DMS 273 treated with DMSO at 0.1 percent for 48 hours (cell line): ENCODE results near the gene SIL1.
A peak's percentile ranks its signal among the peaks of the same experiment; 100 is the strongest.
"Not testable (repeated sequence)": the region's sequence is repeated elsewhere in the genome, so short reads cannot be mapped to it uniquely, and the experiment has no call there.

Source experiments
- DNase-seq: peaks from one replicate; lab custom pipeline; 2025; lab: John Stamatoyannopoulos, UW

SIL1 gene

DNA sequence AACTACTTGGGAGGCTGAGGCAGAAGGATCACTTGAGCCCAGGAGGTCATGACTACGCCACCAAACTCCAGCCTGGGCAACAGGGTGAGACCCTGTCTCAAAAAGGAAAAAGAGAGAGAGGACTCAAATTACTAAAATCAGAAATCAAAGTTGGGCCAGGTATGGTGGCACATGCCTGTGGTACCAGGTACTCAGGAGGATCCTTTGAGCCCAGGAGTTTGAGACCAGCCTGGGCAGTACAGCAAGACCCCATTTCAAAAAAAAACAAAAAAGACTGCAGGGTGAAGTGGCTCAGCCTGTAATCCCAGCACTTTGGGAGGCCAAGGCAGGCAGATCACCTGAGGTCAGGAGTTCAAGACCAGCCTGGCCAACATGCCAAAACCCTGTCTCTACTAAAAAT lies 23.8 kb downstream of the SIL1 start:
- DNase-seq, result not testable (repeated sequence)

DNA sequence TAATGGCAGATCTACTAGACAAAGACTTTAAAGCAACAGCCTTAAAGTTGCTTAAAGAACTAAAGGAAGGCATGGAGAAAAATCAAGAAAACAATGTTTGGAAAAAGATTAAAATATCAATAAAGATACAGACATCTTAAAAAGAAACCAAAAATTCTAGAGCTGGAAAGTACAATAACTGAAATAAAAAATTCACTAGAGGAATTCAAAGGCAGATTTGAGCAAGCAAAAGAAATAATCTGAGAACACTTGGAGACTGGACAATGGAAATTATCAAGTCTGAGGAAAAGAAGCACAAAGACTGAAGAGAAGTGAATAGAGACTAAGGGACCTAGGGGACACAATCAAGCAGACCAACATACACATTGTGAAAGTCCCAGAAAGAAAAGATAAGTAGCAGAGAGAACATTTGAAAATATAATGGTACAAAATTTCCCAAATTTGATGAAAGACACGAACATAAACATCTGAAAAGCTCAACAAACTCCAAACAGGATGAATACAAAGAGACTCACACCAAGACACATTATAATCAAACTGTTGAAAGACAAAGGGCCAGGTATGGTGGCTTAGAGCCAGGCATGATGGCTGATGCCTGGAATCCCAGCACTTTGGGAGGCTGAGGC lies 26.3 kb downstream of the SIL1 start:
- DNase-seq, result no peak

DNA sequence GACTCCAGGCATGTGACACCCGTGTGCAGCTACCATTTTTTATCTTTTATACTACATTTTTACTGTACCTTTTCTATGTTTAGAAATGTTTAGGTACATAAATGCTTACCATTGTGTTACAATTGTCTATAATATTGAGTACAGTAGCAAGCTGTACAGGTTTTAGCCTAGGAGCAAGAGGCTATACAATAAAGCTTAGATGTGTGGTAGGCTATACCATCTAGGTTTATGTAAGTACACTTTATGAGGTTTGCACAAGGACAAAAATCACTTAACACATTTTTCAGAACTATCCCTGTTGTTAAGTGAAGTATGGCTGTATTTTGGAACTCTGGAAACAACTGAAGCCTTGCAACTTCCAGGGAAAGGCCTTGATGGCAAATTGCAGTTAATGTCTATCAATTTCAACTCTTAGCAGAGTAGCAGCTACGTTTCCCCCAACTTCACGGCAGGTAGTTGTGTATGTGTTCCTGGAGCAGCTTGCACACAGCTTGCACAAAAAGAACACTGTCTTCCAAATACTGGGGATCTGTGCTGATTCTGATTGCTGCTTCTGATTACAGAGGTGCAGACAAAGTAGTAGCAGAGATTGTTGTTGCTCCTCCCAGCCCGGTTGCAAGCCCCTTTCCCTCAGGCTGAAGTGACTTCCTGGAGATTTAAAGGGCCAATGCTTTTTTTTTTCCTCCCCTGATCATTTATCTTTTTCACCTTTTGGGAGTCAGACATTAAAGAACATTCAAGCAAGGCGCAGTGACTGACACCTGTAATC lies 30.0 kb downstream of the SIL1 start:
- no peak for DNase-seq

DNA sequence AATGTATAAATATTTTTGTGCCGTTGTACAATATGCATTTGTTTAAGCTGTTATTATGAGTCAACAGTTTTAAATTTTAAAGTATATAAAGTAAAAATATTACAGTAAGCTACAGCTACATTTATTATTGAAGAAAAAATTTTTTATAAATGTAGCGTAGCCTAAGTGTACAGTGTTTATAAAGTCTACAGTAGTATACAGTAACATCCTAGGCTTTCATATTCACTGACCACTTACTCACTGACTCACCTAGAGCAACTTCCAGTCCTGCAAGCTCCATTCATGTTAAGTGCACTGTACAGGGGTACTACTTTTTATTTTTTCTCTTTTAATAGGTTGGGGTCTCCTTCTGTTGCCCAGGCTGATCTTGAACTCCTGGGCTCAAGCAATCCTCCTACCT lies 30.6 kb downstream of the SIL1 start:
- no peak for DNase-seq

DNA sequence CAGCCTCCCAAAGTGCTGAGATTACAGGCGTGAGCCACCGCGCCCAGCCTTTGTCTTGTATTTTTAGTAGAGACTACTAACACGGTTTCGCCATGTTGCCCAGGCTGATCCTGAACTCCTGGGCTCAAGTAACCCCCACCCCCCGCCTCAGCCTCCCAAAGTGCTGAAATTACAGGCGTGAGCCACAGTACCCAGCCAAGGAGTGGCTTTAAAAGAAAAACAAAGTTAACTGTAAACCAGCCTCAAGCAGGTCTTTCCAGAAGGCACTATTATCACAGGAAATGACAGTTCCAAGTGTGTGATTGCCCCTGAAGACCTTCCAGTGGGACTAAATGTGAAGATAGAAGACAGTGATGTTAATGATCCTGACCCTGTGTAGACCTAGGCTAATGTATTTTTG lies 31.1 kb downstream of the SIL1 start:
- DNase-seq, result no peak

DNA sequence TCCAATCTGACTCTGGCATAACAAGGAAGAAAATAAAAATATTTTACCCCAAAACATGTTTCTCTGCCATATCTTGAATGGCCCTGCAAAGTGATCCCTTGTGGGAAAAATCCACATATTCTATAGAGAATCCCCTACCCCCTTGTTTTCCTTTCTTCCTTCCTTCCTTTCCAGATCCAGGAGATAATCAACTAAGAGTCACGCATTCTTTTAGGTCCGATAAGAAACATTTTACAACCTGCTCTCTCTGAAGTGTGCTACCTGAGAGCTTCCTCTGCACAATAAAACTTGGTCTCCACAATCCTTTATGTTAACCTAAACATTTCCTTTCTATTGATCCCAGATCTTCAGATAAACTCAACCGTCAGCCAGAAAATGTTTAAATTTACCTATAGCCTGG lies 33.3 kb downstream of the SIL1 start:
- not testable (repeated sequence) for DNase-seq

DNA sequence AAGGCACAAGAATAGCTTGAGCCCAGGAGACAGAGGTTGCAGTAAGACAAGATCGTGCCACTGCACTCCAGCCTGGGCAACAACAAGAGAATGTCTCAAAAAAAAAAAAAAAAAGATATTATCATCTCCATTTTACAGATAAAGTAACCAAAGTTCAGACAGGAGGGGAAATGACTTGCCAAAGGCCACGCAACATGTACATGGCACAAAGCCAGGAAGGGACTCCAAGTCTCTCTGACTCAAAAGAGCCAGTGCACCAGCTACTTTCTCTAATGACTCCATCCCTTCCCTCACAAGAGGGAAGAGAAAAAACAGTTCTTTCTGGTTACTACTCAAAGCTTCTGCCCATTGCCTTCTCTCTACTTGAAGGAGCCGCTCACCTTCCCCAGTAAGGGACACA lies 34.1 kb downstream of the SIL1 start:
- no peak for DNase-seq

DNA sequence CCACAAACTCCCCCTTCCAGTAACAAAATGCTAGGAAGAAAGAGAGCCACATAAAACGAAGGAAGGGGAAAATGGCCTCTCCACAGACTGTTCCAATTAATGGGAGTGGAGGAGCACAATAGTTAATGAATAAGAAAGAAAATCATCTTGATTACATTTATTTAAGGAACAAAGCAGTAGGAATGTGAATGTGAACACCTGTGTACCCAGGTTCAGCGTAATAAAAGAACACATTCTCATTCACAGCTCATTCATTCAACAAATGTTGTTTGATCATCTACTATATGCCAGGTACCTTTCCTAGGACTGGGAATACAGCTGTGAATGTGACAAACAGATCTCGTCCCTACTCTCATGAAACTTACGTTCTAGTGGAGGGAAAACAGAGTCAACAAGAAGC lies 35.7 kb downstream of the SIL1 start:
- DNase-seq, result no peak

DNA sequence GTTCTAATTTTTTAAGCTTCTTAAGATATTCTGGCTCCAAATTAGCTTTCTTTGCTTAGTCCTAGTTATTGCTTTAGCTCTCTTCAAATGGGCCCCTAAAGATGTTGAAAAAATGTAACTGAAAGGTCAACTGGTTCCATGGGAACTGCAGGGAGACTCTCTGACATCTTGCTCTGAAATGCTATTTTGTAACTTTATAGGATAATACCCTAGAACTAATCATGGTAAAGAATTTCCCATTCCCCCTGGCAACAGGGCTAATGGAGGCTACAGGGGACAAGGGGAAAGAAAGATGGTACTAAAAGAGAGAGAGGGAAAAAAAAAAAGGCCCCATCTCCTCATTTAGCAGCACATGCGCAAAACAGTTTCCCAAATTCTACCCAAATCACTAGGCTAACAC lies 39.4 kb downstream of the SIL1 start:
- no peak for DNase-seq

DNA sequence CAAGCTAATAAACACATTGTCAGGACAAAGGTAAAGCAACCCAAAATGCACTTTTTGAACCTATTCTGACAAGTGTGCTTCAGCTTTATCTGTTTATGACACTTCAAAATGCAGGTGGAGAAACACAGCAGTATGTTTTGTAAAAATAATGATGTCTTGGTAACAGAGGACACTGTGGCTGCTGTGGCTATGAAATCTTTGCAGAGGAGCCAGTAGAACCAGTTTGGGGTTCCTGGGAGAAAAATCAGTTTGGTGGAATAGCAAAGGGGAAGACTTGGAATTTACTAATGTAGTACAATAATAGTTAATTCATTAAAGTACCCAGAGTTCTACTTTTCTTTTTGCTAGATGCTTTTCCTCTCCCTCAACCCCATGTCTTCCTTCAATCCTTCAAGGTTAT lies 40.6 kb downstream of the SIL1 start:
- DNase-seq, result no peak

DNA sequence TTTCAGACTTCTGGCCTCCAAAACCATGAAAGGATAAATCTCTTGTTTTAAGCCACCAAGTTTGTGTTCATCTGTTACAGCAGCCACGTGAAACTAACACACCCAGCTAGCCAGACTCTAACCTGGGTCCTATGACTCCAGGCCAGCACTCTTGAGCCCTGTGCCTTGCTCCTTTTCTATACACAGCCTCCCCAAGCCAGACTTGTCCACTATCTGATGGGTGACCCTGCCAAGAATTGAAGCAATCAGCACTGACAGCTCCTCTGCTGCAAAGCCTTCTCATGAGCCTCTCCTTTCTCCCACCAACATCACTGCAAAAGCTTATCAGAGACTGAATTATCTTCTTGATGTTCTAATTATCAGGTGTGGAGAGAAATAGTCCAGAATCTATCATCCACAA lies 41.4 kb downstream of the SIL1 start:
- DNase-seq, result no peak

DNA sequence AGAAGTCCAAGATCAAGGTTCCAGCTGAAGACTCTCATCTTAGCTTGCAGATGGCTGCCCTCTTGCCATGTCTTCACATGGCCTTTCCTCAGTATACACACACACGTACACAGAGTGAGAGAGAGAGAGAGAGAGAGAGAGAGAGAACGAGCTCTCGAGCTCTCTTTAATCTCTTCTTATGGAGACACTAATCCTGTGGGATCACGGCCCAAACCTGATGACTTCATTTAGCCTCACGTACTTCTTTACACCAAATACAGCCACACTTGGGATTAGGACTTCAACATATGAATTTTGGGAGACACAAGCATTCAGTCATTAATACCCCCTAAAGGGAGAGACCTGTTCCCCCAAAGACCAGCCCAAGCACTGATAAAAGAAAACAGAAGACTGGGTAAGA lies 42.8 kb downstream of the SIL1 start:
- no peak for DNase-seq

DNA sequence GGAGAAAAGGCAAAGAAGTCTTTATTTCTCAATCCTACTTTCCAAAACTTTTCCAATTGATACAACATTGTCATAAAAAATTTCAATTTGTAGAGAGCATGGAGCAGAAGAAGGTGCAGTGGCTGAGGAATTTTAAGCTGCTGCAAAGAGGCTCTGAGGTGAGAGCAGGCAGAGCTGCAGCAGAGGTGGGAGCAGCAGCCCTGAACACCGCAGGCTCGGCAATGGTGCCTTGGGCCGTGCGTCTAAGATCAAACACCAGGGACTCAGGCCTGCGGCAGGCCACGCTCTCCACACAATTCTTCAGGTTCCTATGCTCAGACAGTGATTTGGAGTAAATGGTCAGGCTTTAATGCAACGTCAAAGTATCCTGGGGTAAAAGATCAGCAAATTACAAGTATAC lies 46.3 kb downstream of the SIL1 start:
- DNase-seq, result no peak

DNA sequence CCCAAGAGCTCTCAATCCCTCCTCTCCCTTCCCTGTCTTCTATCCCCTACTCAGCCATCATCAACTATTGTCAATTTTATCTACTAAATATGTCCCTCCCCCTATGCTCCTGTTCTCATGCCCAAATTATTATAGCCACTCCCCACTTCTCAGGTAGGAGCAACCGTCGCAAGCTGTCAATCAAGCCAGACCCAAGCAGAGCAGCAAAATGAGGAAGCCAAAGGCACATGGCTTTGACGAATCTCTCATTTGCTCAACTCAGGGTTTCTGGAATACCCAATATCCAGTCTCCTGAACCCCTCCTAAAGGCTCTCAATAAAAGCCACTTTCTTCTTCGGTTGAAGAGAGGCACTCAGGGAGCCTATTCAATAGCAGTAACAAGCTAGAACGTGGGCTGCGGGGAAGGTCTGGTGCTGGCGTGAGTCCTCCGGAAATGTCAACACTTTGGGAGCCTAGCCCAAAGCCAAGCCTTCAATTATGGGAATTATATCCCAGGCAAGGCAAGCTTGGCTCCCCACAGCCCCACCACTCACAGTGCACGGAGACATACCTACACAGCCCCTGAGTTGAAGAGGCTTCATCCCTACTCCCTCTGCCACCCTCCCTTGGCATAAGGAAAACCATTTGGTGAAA lies 47.7 kb downstream of the SIL1 start:
- no peak for DNase-seq

DNA sequence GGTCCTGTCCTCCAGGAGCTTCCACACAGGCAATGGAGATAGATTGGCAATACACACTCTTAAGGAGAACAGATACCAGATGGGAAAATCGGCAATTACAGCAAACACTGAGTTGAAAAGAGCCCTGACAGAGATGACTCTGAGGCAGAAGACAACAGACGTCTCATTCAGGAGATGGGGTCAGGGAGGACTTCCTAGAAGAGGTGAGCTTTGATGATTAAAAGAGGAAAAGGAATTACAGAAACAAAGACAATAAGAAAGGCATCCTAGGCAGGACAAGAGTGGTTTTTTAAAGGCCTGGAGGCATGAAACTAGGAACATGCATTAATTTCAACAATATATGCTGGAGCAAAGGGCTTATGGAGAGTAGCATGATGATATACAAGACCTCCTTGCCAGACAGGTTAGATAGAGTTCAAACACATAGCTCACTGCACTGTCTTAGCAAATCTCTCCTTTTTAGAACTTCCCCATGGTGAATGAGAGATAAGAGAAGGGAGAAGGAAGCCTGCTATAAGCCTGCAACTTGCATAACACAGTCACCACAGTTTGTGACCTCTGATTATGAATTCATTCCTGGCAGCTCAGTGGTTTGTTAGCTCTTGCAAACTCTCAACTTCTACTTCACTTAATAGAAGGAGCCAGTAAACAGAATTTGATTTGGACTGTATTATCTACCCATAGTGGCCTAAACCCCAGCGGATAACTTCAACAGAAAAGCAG lies 48.5 kb downstream of the SIL1 start:
- no peak for DNase-seq

DNA sequence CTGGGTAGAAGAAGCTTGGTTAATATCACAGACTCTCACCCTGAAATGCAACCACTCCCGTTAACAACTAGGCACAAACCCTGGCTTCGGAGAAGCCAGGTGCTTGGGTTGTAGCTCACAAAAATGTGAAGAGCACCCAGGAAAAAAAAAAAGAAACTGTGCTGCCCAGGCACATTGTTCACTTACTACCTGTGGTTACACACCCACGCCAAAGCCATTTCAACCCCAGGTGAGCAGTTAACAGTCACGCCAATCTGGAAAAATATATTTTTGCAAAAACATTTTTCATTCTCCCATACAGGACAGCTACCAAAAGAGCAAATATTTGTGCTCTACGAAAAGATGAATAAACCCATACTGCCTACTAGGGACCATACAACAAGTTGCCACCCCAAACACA lies 49.2 kb downstream of the SIL1 start:
- DNase-seq, result no peak

DNA sequence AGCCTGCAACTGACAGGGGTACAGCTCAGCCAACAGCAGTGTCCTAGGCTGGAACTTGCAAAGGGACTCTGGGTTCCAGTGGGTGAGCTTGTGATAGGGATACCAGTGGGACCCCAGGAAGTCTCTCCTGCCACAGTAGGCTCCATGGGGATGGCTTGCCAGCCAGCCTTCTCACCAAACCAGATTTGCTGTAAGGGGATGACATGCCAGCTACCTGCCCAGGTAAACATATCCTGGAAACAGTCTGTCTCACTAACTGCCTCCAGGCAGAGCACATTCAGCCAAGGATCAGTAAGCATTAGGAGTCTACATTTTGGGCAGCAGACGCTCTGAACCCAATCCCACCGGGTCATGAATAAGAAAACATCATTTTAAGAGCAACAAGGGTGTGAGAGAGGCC lies 49.9 kb downstream of the SIL1 start:
- DNase-seq, result no peak

DNA sequence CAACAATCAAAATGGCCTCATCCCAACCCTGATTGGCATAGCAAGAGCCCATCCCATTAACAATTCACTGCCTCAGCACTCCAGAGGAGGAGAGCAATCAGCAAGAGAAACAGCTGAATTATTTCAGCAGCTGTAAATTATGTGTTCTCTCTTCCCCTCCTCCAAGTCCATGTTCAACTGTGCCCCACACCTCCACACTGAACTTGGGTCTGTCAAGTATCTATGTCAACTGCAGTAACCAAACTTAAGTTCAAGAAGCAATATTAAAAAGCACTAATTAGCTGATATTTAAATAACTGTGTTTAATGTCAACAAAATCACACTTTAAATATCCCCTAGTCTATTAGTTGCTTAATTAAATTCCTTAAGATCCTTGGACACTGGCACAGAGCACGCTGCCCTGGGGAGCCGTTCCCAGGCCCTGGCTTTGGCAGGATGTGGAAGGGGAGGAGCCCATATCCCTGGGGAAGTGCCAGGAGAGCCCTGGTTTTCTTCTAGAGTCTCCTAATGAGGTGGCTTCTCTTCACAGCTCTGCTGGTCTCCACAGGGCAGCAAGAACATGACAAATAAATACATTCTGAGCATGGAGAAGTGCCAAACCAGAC lies 50.6 kb downstream of the SIL1 start:
- peak; percentile 13 for DNase-seq

DNA sequence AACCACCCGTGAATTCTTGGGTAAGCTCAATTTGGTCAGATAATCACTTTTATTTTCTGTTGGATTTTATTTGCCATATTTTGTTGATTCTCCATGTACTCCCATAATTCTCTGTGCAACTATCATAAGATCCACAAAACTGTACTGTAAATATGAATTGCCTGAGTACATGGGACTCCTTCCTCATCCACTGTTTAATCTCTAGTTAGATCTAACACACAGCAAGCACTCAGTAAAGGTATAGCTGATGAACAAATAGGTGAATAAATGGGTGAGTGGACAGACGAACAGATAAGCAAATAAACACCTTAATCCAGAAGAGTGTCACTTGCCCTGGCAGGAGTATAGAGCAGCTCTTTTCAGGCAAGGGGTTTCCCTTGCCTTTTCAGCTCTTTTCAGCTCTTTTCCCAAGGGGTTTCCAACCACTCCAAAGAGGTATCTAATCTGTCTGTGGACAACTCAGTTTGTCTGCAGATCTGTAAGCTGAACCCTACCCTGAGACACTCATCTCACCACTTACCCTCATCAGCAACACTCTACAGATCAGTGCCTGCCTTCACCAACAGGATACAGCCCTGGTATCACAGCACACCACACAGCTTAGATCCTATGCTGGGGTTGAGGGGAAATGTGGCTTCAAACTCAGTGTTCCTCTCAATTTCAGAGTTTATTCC lies 51.2 kb downstream of the SIL1 start:
- no peak for DNase-seq

DNA sequence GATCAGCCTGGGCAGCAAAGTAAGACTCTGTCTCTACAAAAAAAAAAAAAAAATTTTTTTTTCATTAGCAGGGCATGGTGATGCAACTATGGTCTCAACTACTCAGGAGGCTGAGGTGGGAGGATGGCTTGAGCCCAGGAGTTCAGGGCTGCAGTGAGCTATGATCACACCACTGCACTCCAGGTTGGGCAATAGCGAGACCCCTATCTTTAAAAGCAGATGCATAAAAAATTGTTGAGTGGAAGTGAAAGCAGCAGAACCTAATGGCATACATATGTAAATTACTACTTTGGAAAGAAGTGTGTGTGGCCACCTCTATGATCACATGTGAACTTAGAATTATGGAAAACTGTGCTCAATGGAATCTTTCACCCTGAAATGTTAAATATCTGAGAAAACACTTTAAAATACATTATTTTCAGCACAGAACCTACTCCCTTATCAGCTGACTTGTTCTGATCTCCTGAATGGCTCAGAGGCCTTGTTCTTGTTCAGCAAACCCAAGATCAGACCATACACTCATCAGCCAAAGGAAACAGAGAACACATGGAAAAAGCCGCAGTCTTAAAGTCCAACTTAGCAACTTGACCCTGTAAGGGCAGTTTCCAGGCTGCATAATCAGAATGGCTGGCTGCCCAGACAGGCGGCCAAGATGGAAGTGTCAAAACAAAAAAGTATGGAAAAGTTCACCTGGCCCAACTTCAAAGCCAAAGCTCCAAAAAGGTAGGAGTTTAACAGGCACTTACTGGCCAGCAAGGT lies 56.5 kb downstream of the SIL1 start:
- DNase-seq, result no peak

DNA sequence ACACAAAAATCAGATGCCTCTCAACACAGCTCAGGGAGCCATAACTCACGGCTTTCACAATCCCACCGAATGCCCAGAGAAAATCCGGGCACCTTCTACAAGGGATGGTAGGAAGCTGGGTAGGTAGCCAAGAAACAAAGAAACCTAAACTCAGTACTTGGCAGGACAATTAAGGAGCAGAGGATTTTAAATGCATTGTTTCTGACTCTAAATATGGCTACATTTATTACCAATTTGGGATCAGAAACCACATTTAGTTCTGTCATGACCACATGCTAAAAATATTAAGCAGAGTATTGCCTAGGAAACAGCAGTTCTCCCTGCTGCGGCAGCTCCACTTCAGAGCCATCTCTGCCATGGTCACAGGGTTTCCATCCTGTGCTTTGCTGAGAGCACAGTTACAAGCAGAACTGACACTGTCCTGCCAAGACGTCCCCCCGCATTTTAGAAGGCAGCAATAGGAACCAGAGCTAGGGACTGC lies 57.5 kb downstream of the SIL1 start:
- DNase-seq, result no peak
